Prostate gland (tissue), 2 donors: ENCODE data around the gene NCAM2. TPM values are rescaled to one million over a fixed set of nuclear protein-coding genes. Genes with fewer than 3 reads are reported as not detected.

Source experiments
- DNase-seq: peaks from one replicate; pipeline ENCODE4 v3.0.0-alpha.2; 2019; ENCODE audit warnings: low spot score
- H3K27ac ChIP-seq, 2 donors: fragments of 200-600 bp; sonication (generic); 2 replicates each; pipeline ENCODE4 v1.5.1; 2017 to 2019
- H3K27me3 ChIP-seq: fragments of 200-600 bp; sonication (generic); replicated peaks from 2 replicates; pipeline ENCODE4 v1.5.1; 2019; ENCODE audit not compliant: insufficient read depth
- H3K36me3 ChIP-seq, 2 donors: fragments of 200-600 bp; sonication (generic); 1 replicate in 1 of 2; 2 replicates in 1 of 2; pipeline versions ENCODE4 v1.5.1 to v1.8.1; 2017 to 2019
- H3K4me1 ChIP-seq: fragments of 200-600 bp; sonication (generic); replicated peaks from 2 replicates; pipeline ENCODE4 v1.5.1; 2019
- H3K4me3 ChIP-seq, 2 donors: fragments of 200-600 bp; sonication (generic); 2 replicates each; pipeline ENCODE4 v1.5.1; 2017 to 2019
- H3K9me3 ChIP-seq: fragments of 200-600 bp; sonication (generic); 2 replicates; pipeline ENCODE4 v1.5.1; 2017
- POLR2A ChIP-seq: fragments of 450-650 bp; IDR thresholded peaks from one replicate; pipeline ENCODE4 v1.6.1; 2016; ENCODE audit warnings: antibody characterized with exemption, mild to moderate bottlenecking
- POLR2AphosphoS5 ChIP-seq: sonication (generic); formaldehyde crosslinking; IDR thresholded peaks from one replicate; pipeline ENCODE4 v1.6.1; 2017; ENCODE audit warnings: antibody characterized with exemption
- WGBS: methylation state at CpG from one replicate; pipeline ENCODE4 v1.1.5; 2018; 5-methylcytosine and 5-hydroxymethylcytosine counted together
- intact Hi-C: fragments of 100-400 bp; cut with DNase I; formaldehyde crosslinking; loops from one replicate; pipeline ENCODE4 v1.14.2; 2022
- total RNA-seq, 2 donors: library from RNA; depleted of rRNA; stranded (reverse); fragments of >200 nt; gene quantifications; one replicate each; pipeline ENCODE4 v1.1.0, GENCODE V29; 2016
- TF ChIP-seq, protein P1 (sequence below), 4 experiments: fragments of 200-600 bp in 2 of 4; fragments of 450-650 bp in 2 of 4; sonication (generic) in 2 of 4; IDR thresholded peaks; 1 replicate in 3 of 4; 2 replicates in 1 of 4; pipeline ENCODE4 v1.5.1; 2016 to 2019; ENCODE audit warnings: antibody characterized with exemption in 4 of 4, mild to moderate bottlenecking in 2 of 4, moderate library complexity in 2 of 4

The NCAM2 gene
- total RNA-seq, 2 donors from 2014 or later, result 1.1 to 21.9 TPM

- Histone ChIP-seq H3K4me1 (no peaks in the 10 kb centered on the region), H3K27ac (no peak overlapping the region), H3K36me3 (no peaks in the 10 kb centered on the region), H3K27me3 (no peaks in the 10 kb centered on the region), H3K4me3 (no peak overlapping the region), H3K9me3 (no peaks in the 10 kb centered on the region)
- WGBS, result 76% methylated on average over 1 of the region's 1 CpG
- TF ChIP-seq POLR2A (no peak), POLR2AphosphoS5 (no peak)
- TF ChIP-seq, protein P1, sequence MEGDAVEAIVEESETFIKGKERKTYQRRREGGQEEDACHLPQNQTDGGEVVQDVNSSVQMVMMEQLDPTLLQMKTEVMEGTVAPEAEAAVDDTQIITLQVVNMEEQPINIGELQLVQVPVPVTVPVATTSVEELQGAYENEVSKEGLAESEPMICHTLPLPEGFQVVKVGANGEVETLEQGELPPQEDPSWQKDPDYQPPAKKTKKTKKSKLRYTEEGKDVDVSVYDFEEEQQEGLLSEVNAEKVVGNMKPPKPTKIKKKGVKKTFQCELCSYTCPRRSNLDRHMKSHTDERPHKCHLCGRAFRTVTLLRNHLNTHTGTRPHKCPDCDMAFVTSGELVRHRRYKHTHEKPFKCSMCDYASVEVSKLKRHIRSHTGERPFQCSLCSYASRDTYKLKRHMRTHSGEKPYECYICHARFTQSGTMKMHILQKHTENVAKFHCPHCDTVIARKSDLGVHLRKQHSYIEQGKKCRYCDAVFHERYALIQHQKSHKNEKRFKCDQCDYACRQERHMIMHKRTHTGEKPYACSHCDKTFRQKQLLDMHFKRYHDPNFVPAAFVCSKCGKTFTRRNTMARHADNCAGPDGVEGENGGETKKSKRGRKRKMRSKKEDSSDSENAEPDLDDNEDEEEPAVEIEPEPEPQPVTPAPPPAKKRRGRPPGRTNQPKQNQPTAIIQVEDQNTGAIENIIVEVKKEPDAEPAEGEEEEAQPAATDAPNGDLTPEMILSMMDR (IDR thresholded peaks at IDR 0.05), result no peak
- intact Hi-C loops, result no loop called here
- no peak for DNase-seq
These were observed 66.1 kb downstream of the NCAM2 start for GRCh38 chr21:21064353-21064752.

GRCh38 chr21:21067375-21067774 is 69.2 kb downstream of the NCAM2 start:
- no peaks in the 10 kb centered on the region for H3K36me3 ChIP-seq
- no peak overlapping the region for H3K27ac ChIP-seq
- H3K4me1 ChIP-seq, result no peaks in the 10 kb centered on the region
- H3K27me3 ChIP-seq, result no peaks in the 10 kb centered on the region
- intact Hi-C loops, result no loop called here
- H3K4me3 ChIP-seq, result no peak overlapping the region
- no peak for DNase-seq
- TF ChIP-seq POLR2A (no peak), POLR2AphosphoS5 (no peak)
- TF ChIP-seq, protein P1 (IDR thresholded peaks at IDR 0.05), result no peak
- no peaks in the 10 kb centered on the region for H3K9me3 ChIP-seq

GRCh38 chr21:21074305-21074704 is 76.1 kb downstream of the NCAM2 start:
- Histone ChIP-seq H3K9me3 (no peaks in the 10 kb centered on the region), H3K27me3 (no peaks in the 10 kb centered on the region), H3K4me1 (no peaks in the 10 kb centered on the region), H3K4me3 (no peak overlapping the region), H3K36me3 (no peaks in the 10 kb centered on the region), H3K27ac (no peak overlapping the region)
- DNase-seq, result no peak
- TF ChIP-seq POLR2A (no peak), POLR2AphosphoS5 (no peak)
- TF ChIP-seq, protein P1 (IDR thresholded peaks at IDR 0.05), result no peak
- intact Hi-C loops, result no loop called here
- WGBS, result 96% methylated on average over 3 of the region's 3 CpGs

DNA sequence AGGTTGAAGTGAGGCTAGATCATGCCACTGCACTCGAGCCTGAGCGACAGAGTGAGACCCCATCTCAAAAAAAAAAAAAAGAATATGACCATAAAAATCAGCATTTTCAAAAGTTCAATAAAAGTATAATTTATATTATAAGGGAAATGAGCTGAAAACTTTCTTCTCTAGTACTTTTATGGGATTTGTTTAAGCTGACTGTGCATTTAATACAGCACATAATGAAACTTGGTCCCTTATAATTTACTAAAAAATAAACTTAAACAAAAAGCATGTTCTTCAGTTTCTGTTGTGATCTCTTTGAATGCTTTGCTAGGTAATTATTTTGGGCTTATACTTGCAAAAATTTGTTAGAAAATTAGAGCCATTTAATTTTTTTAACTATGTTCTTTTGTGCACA is 77.8 kb downstream of the NCAM2 start:
- Histone ChIP-seq H3K4me1 (no peaks in the 10 kb centered on the region), H3K4me3 (no peak overlapping the region), H3K36me3 (no peaks in the 10 kb centered on the region), H3K9me3 (no peaks in the 10 kb centered on the region), H3K27me3 (no peaks in the 10 kb centered on the region), H3K27ac (no peak overlapping the region)
- intact Hi-C loops, result no loop called here
- no peak for TF ChIP-seq POLR2AphosphoS5
- no peak for TF ChIP-seq POLR2A
- TF ChIP-seq, protein P1 (IDR thresholded peaks at IDR 0.05), result no peak
- 74% methylated on average over 2 of the region's 2 CpGs for WGBS
- no peak for DNase-seq

DNA sequence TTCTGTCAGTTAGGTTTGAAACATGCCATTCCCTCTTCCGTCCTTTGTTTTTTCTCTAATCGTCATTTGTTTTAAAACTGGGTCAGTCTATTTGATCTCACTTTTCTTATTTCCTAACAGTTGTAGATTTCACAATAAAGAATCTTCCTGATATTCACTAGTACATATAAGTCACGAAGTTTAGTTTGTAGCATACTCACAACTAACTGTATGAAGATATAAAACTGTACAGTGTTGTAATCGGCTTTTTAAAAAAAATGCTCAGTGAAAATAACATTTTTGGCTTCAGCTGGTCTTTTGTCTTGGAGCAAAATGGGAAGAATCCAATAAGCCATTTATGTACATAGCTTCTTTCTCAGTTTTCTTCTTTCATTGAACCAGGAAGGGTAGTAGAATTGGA is 78.3 kb downstream of the NCAM2 start:
- Histone ChIP-seq H3K36me3 (no peaks in the 10 kb centered on the region), H3K4me1 (no peaks in the 10 kb centered on the region), H3K4me3 (no peak overlapping the region), H3K27ac (no peak overlapping the region), H3K9me3 (no peaks in the 10 kb centered on the region), H3K27me3 (no peaks in the 10 kb centered on the region)
- no peak for TF ChIP-seq POLR2A
- TF ChIP-seq, protein P1 (IDR thresholded peaks at IDR 0.05), result no peak
- no peak for TF ChIP-seq POLR2AphosphoS5
- 38% methylated on average over 4 of the region's 4 CpGs for WGBS
- intact Hi-C loops, result no loop called here
- no peak for DNase-seq
